OCI-LY7 (cell line): ENCODE measurements around the gene FBXO17. TPM values are rescaled to one million over a fixed set of nuclear protein-coding genes. Genes with fewer than 3 reads are reported as not detected.

ENCODE experiments used
- BruUV-seq: library from RNA; stranded (reverse); fragments of 400-500 nt; replicated peaks from 2 replicates; lab custom pipeline; 2021; lab: Mats Ljungman, UMichigan
- CTCF ChIA-PET: fragments of 300-600 bp; sonication (Branson Sonifier 250); formaldehyde crosslinking; loops from one replicate; lab custom pipeline; 2022; ENCODE audit warnings: antibody characterized with exemption; ENCODE audit not compliant: unreplicated experiment; lab: Charles Lee
- POLR2A ChIA-PET: fragments of 300-600 bp; sonication (Branson Sonifier 250); formaldehyde crosslinking; loops from one replicate; lab custom pipeline; 2022; ENCODE audit warnings: antibody characterized with exemption; lab: Charles Lee
- DNase-seq: peaks from one replicate; pipeline ENCODE4 v3.0.0-alpha.2; 2015; ENCODE audit warnings: low spot score
- H2AFZ ChIP-seq: fragments of 200-600 bp; sonication (generic), shearing (Covaris generic); 2 replicates; pipeline ENCODE4 v1.6.1; 2014; ENCODE audit warnings: mild to moderate bottlenecking, antibody characterized with exemption, low read length, moderate library complexity
- H3K27ac ChIP-seq: fragments of 200-600 bp; sonication (generic); 2 replicates; pipeline ENCODE4 v1.5.1; 2014; ENCODE audit warnings: mixed run types, low read depth, mild to moderate bottlenecking, moderate library complexity, low read length, inconsistent platforms; ENCODE audit not compliant: poor library complexity, severe bottlenecking
- H3K36me3 ChIP-seq: fragments of 200-600 bp; sonication (generic); 2 replicates; pipeline ENCODE4 v1.6.1; 2014; ENCODE audit warnings: mild to moderate bottlenecking, antibody characterized with exemption, low read length, moderate library complexity, mixed read lengths; ENCODE audit not compliant: insufficient read depth
- H3K4me1 ChIP-seq: fragments of 200-600 bp; sonication (generic); 2 replicates; pipeline ENCODE4 v1.5.1; 2014; ENCODE audit warnings: mild to moderate bottlenecking, low read length; ENCODE audit not compliant: insufficient read depth, poor library complexity, severe bottlenecking
- H3K4me2 ChIP-seq: fragments of 200-600 bp; sonication (generic); 2 replicates; pipeline ENCODE4 v1.6.1; 2014; ENCODE audit warnings: mild to moderate bottlenecking, low read length
- H3K4me3 ChIP-seq: fragments of 200-600 bp; sonication (generic); 2 replicates; pipeline ENCODE4 v1.5.1; 2014; ENCODE audit warnings: mild to moderate bottlenecking, low read depth, low read length; ENCODE audit not compliant: poor library complexity, severe bottlenecking
- H3K79me2 ChIP-seq: fragments of 200-600 bp; sonication (generic); 2 replicates; pipeline ENCODE4 v1.6.1; 2016; ENCODE audit warnings: low read depth, mild to moderate bottlenecking, low read length, moderate library complexity, mixed read lengths; ENCODE audit not compliant: insufficient read depth
- H3K9me2 ChIP-seq: fragments of 200-600 bp; sonication (generic); 2 replicates; pipeline ENCODE4 v1.6.1; 2016; ENCODE audit warnings: mild to moderate bottlenecking, low read length, mixed read lengths; ENCODE audit not compliant: insufficient read depth
- H3K9me3 ChIP-seq: fragments of 200-600 bp; sonication (generic); 2 replicates; pipeline ENCODE4 v1.6.1; 2014; ENCODE audit warnings: mild to moderate bottlenecking, mixed run types, low read length, mixed read lengths
- H4K20me1 ChIP-seq: fragments of 200-600 bp; sonication (generic); 2 replicates; pipeline ENCODE4 v1.6.1; 2014; ENCODE audit warnings: mild to moderate bottlenecking, antibody characterized with exemption, low read length, moderate library complexity, mixed read lengths; ENCODE audit not compliant: insufficient read depth
- CTCF ChIP-seq: fragments of 200-600 bp; sonication (generic); conservative IDR thresholded peaks from 2 replicates; pipeline ENCODE4 v1.5.1; 2014; ENCODE audit warnings: mild to moderate bottlenecking, antibody characterized with exemption, low read length, moderate library complexity, mixed read lengths
- EZH2phosphoT487 ChIP-seq: fragments of 200-600 bp; sonication (generic); IDR thresholded peaks from 2 replicates; pipeline ENCODE4 v1.6.1; 2018; ENCODE audit warnings: low read depth, borderline replicate concordance, mild to moderate bottlenecking, mixed run types, antibody characterized with exemption, low read length, moderate library complexity, mixed read lengths
- intact Hi-C: fragments of 100-400 bp; cut with micrococcal nuclease; formaldehyde crosslinking; loops from one replicate; pipeline ENCODE4 v1.10.0; 2022; ENCODE audit not compliant: unreplicated experiment
- total RNA-seq, 2 experiments: library from RNA; depleted of rRNA in 1 of 2; stranded (reverse); fragments of >200 nt in 1 of 2; shearing (Covaris generic) in 1 of 2; gene quantifications; 2 replicates each; pipeline ENCODE4 v1.2.3, GENCODE V29; 2014 to 2022

Gene FBXO17
- total RNA-seq, 2 experiments from 2014 or later, result not detected

- TF ChIP-seq EZH2phosphoT487 (no peak), CTCF (no peak)
- no peaks in the 10 kb centered on the region for H3K79me2 ChIP-seq
- ChIA-PET POLR2A (interaction anchor here (0.7 kb wide), 1 partner anchor 277 kb away, joined by 3 read pairs; no protein-coding TSS in a partner anchor), CTCF (interaction anchor here (0.6 kb wide), 1 partner anchor 230 kb away, joined by 3 read pairs; no protein-coding TSS in a partner anchor)
- intact Hi-C loops, result no loop called here
- H3K27ac ChIP-seq, result no peak overlapping the region
- no peaks in the 10 kb centered on the region for H3K9me2 ChIP-seq
- no TSS peak for BruUV-seq
- H3K9me3 ChIP-seq, result peaks cover under 1% of the 10 kb centered on the region; the same call in 1 of the 2 replicates
- no peaks in the 10 kb centered on the region for H3K4me1 ChIP-seq
- DNase-seq, result no peak
- H3K36me3 ChIP-seq, result peaks cover 9% of the 10 kb centered on the region
- no peaks in the 10 kb centered on the region for H4K20me1 ChIP-seq
- no peak overlapping the region for H2AFZ ChIP-seq
- H3K4me2 ChIP-seq, result no peak overlapping the region
- H3K4me3 ChIP-seq, result no peak overlapping the region
Observed at GRCh38 chr19:38939957-38940356, 35.6 kb downstream of the FBXO17 start.

GRCh38 chr19:38933544-38933943 lies 42.0 kb downstream of the FBXO17 start:
- CTCF ChIA-PET, result interaction anchor here (0.8 to 1.0 kb wide), 2 partner anchors 192 to 198 kb away, joined by 3 read pairs; no protein-coding TSS in a partner anchor
- no peak overlapping the region for H2AFZ ChIP-seq
- H3K79me2 ChIP-seq, result peaks cover 34% of the 10 kb centered on the region
- TF ChIP-seq EZH2phosphoT487, result no peak
- TF ChIP-seq CTCF, result no peak
- BruUV-seq, result no TSS peak
- POLR2A ChIA-PET, result interaction anchor here (0.6 to 1.0 kb wide), 4 partner anchors 104 to 340 kb away, joined by 3 to 6 read pairs (median 4); no protein-coding TSS in a partner anchor
- H3K27ac ChIP-seq, result no peak overlapping the region
- intact Hi-C loops, result loop anchor here (5.0 kb wide), 2 partner anchors 296 to 531 kb away; partner anchors contain the start of gene FAM98C
- H4K20me1 ChIP-seq, result no peaks in the 10 kb centered on the region
- H3K4me1 ChIP-seq, result peaks cover 30% of the 10 kb centered on the region
- peaks cover 41% of the 10 kb centered on the region for H3K36me3 ChIP-seq
- peaks cover 10% of the 10 kb centered on the region; the same call in 1 of the 2 replicates for H3K9me3 ChIP-seq
- DNase-seq, result no peak
- no peaks in the 10 kb centered on the region for H3K9me2 ChIP-seq
- H3K4me3 ChIP-seq, result no peak overlapping the region
- H3K4me2 ChIP-seq, result no peak overlapping the region
